DND-41 (cell line): ENCODE measurements around the gene ASCC2.

ENCODE experiments used
- ATAC-seq: fragments of 200-7000 bp; cut with Tn5 transposase; 3 replicates; pipeline ENCODE4 v1.9.1; 2021; ENCODE audit warnings: low read depth; ENCODE audit not compliant: insufficient read depth
- DNase-seq: peaks from one replicate; pipeline ENCODE4 v3.0.0-alpha.2; 2020
- H2AFZ ChIP-seq: 2 replicates; pipeline ENCODE4 v1.6.0; 2012; ENCODE audit warnings: low read depth, low read length
- H3K27ac ChIP-seq: 2 replicates; pipeline ENCODE4 v1.5.1; 2012; ENCODE audit warnings: low read length, inconsistent platforms
- H3K27me3 ChIP-seq: fragments of 200-600 bp; sonication (generic); 2 replicates; pipeline ENCODE4 v1.6.0; 2012; ENCODE audit warnings: low read length, mild to moderate bottlenecking, inconsistent platforms; ENCODE audit not compliant: insufficient read depth, poor library complexity
- H3K36me3 ChIP-seq: 2 replicates; pipeline ENCODE4 v1.5.1; 2012; ENCODE audit warnings: low read length, inconsistent platforms; ENCODE audit not compliant: insufficient read depth
- H3K4me1 ChIP-seq: 2 replicates; pipeline ENCODE4 v1.5.1; 2012; ENCODE audit warnings: mild to moderate bottlenecking, low read length; ENCODE audit not compliant: insufficient read depth
- H3K4me2 ChIP-seq: 2 replicates; pipeline ENCODE4 v1.6.0; 2012; ENCODE audit warnings: mild to moderate bottlenecking, moderate library complexity, low read length, inconsistent platforms; ENCODE audit not compliant: insufficient read depth
- H3K4me3 ChIP-seq, 2 experiments: fragments of 200-600 bp in 1 of 2; shearing (Covaris generic) in 1 of 2; 2 replicates each; pipeline ENCODE4 v1.5.1; 2012 to 2016; ENCODE audit warnings: inconsistent platforms in 2 of 2, low read length in 2 of 2, mild to moderate bottlenecking in 2 of 2, low read depth in 1 of 2, moderate library complexity in 1 of 2
- H3K79me2 ChIP-seq: 2 replicates; pipeline ENCODE4 v1.6.0; 2012; ENCODE audit warnings: low read length, inconsistent platforms; ENCODE audit not compliant: insufficient read depth
- H3K9ac ChIP-seq: 2 replicates; pipeline ENCODE4 v1.6.0; 2012; ENCODE audit warnings: low read depth, mild to moderate bottlenecking, inconsistent platforms, low read length, moderate library complexity
- H3K9me3 ChIP-seq: 2 replicates; pipeline ENCODE4 v1.5.1; 2012; ENCODE audit warnings: low read length, moderate library complexity, mild to moderate bottlenecking, inconsistent platforms; ENCODE audit not compliant: insufficient read depth, severe bottlenecking
- H4K20me1 ChIP-seq: 2 replicates; pipeline ENCODE4 v1.6.0; 2012; ENCODE audit warnings: low read length; ENCODE audit not compliant: insufficient read depth
- EZH2 ChIP-seq: IDR thresholded peaks from 3 replicates; pipeline ENCODE4 v1.6.1; 2012; ENCODE audit warnings: borderline replicate concordance, low read depth, mild to moderate bottlenecking, moderate library complexity, low read length, inconsistent platforms; ENCODE audit not compliant: severe bottlenecking
- TF ChIP-seq, protein P1 (sequence below): IDR thresholded peaks from 2 replicates; pipeline ENCODE4 v1.5.1; 2012; ENCODE audit warnings: borderline replicate concordance, low read length, moderate library complexity, mild to moderate bottlenecking; ENCODE audit not compliant: poor library complexity, severe bottlenecking; ENCODE audit errors: extremely low read depth

ASCC2 gene

DNA sequence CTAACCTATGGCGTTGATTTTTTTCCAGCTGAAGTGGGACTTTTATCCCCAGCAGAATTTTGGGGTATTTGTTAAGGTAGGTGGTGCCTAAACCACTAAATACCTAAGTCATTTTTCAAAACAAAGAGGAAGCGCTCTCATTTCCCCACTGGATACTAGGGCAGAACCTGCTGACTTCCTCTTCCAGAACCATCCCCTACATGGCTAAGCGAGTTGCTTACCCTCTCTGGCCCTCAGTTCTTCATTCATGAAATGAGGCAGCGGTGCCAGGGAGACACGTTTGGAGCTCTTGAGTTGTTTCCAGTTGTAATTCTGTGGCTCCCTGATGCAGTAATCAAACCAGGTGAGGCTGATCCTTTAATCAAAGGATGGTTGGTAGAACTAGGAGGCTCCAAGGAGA, 34.9 kb upstream of the ASCC2 start:
- no peaks in the 10 kb centered on the region for H4K20me1 ChIP-seq
- H3K4me2 ChIP-seq = no peak overlapping the region
- H3K27me3 ChIP-seq = peaks cover 25% of the 10 kb centered on the region
- TF ChIP-seq, protein P1, sequence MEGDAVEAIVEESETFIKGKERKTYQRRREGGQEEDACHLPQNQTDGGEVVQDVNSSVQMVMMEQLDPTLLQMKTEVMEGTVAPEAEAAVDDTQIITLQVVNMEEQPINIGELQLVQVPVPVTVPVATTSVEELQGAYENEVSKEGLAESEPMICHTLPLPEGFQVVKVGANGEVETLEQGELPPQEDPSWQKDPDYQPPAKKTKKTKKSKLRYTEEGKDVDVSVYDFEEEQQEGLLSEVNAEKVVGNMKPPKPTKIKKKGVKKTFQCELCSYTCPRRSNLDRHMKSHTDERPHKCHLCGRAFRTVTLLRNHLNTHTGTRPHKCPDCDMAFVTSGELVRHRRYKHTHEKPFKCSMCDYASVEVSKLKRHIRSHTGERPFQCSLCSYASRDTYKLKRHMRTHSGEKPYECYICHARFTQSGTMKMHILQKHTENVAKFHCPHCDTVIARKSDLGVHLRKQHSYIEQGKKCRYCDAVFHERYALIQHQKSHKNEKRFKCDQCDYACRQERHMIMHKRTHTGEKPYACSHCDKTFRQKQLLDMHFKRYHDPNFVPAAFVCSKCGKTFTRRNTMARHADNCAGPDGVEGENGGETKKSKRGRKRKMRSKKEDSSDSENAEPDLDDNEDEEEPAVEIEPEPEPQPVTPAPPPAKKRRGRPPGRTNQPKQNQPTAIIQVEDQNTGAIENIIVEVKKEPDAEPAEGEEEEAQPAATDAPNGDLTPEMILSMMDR = no peak
- TF ChIP-seq EZH2 = no peak
- H3K9ac ChIP-seq = no peak overlapping the region
- H3K79me2 ChIP-seq = no peaks in the 10 kb centered on the region
- no peaks in the 10 kb centered on the region for H3K4me1 ChIP-seq
- H3K36me3 ChIP-seq = no peaks in the 10 kb centered on the region
- H2AFZ ChIP-seq = no peak overlapping the region
- no peak overlapping the region for H3K4me3 ChIP-seq
- DNase-seq (no peak), ATAC-seq (no peak)
- no peaks in the 10 kb centered on the region for H3K9me3 ChIP-seq
- no peak overlapping the region for H3K27ac ChIP-seq

DNA sequence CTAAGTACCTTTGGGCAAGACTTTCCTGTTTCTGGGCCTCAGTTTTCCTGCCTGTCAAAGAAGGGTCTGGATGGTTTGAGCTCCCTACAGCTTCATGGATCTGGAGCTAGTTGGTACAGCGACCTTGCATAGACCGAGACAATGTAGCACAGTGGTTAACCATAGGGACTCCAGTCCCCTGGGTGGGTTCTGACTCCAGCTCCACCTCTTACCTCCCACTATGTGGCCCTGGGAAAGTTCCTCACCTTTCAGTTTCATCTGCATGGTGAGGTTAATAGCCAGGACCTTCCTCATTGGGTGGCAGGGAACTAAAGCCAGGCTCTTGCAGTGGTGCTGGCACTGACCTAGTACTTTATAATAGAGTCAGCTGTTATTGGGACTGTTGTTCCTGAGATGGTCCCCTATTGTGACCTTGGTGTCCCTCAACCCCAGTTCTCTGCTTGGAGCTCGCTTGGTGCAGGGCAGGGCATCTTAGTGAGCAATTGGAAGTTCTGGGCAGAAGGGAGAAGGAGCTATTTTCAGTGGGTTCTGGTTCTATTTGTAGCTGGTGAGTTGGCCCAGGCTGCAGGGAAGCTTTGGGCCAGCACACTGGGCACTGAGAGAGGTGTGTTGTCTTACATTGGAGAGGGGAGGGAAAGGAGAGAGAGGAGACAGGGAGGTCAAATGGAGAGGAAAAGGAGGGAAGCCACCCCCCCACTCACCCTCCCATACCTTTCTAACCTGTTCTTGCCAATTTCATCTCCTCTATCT, 34.2 kb upstream of the ASCC2 start:
- no peak overlapping the region for H2AFZ ChIP-seq
- TF ChIP-seq EZH2 = no peak
- TF ChIP-seq, protein P1 = no peak
- H3K27ac ChIP-seq = no peak overlapping the region
- no peak overlapping the region for H3K9ac ChIP-seq
- ATAC-seq (no peak), DNase-seq (no peak)
- no peak overlapping the region for H3K4me3 ChIP-seq
- H3K4me1 ChIP-seq = no peaks in the 10 kb centered on the region
- no peaks in the 10 kb centered on the region for H3K36me3 ChIP-seq
- no peaks in the 10 kb centered on the region for H3K79me2 ChIP-seq
- H4K20me1 ChIP-seq = no peaks in the 10 kb centered on the region
- H3K4me2 ChIP-seq = no peak overlapping the region
- no peaks in the 10 kb centered on the region for H3K9me3 ChIP-seq
- peaks cover 22% of the 10 kb centered on the region for H3K27me3 ChIP-seq

DNA sequence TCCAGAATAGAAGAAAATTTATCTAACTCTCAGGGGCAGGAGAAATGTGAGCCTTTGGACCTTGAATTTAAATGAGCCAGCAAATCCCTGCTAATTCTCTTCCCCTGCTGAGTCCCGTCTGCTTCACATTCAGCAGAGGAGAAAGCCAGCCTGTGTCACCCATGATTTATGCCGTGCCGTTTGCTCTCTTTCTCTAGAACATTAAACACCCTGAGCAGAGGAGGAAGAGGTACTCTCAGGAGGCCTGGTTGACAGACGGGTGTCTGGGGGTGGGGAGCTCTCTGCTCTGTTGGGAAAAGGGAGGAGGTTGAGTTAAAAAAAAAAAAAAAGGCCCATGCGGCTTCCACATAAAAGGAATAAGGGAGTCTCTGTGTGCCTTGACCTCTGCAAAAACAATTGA, 33.6 kb upstream of the ASCC2 start:
- Histone ChIP-seq H3K9me3 (no peaks in the 10 kb centered on the region), H3K4me1 (no peaks in the 10 kb centered on the region), H3K27ac (no peak overlapping the region), H3K79me2 (no peaks in the 10 kb centered on the region), H3K4me3 (no peak overlapping the region), H3K4me2 (no peak overlapping the region), H3K9ac (no peak overlapping the region), H4K20me1 (no peaks in the 10 kb centered on the region), H3K27me3 (peaks cover 21% of the 10 kb centered on the region), H2AFZ (no peak overlapping the region), H3K36me3 (no peaks in the 10 kb centered on the region)
- no peak for DNase-seq
- no peak for TF ChIP-seq EZH2
- TF ChIP-seq, protein P1 = no peak
- no peak for ATAC-seq

DNA sequence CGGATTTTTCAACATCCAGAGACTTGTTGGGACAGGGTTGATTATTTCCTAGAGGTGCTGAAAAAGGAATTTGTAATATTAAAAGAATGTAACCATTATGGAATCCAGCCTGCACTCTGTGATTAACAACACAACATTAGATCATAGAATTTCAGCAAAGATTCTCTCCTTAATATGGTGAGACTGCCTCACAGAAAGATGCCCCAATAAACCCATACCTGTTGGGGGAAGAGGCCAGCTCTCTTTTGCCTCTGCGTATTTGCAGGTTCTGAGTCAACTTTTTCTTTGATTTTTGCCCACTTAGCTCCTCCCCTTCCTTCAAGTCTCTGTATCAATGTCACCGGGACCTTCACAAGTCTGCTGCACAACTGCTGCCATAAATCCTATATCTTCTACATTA, 32.5 kb upstream of the ASCC2 start:
- TF ChIP-seq, protein P1 = no peak
- TF ChIP-seq EZH2 = no peak
- no peaks in the 10 kb centered on the region for H4K20me1 ChIP-seq
- DNase-seq (no peak), ATAC-seq (no peak)
- H2AFZ ChIP-seq = no peak overlapping the region
- H3K4me2 ChIP-seq = no peak overlapping the region
- no peak overlapping the region for H3K4me3 ChIP-seq
- H3K9me3 ChIP-seq = no peaks in the 10 kb centered on the region
- H3K27ac ChIP-seq = no peak overlapping the region
- H3K9ac ChIP-seq = no peak overlapping the region
- peaks cover 13% of the 10 kb centered on the region for H3K27me3 ChIP-seq
- H3K4me1 ChIP-seq = no peaks in the 10 kb centered on the region
- H3K36me3 ChIP-seq = no peaks in the 10 kb centered on the region
- H3K79me2 ChIP-seq = no peaks in the 10 kb centered on the region
